Fibroblast of mammary gland (primary cell): ENCODE measurements around the gene UQCC2.
A peak's percentile ranks its signal among the peaks of the same experiment; 100 is the strongest.

Experiments used
- DNase-seq: peaks from one replicate; pipeline ENCODE4 v3.0.0-alpha.2; 2010; ENCODE audit warnings: low read depth
- H3K4me3 ChIP-seq: 2 replicates; pipeline ENCODE4 v1.5.1; 2011; ENCODE audit warnings: low read depth, mild to moderate bottlenecking, low read length, moderate library complexity; ENCODE audit not compliant: control insufficient read depth
- TF ChIP-seq, protein P1 (sequence below): conservative IDR thresholded peaks from 2 replicates; pipeline ENCODE4 v1.5.1; 2011; ENCODE audit warnings: low read depth, low read length, inconsistent platforms; ENCODE audit not compliant: control insufficient read depth, insufficient read depth

Gene UQCC2

DNA sequence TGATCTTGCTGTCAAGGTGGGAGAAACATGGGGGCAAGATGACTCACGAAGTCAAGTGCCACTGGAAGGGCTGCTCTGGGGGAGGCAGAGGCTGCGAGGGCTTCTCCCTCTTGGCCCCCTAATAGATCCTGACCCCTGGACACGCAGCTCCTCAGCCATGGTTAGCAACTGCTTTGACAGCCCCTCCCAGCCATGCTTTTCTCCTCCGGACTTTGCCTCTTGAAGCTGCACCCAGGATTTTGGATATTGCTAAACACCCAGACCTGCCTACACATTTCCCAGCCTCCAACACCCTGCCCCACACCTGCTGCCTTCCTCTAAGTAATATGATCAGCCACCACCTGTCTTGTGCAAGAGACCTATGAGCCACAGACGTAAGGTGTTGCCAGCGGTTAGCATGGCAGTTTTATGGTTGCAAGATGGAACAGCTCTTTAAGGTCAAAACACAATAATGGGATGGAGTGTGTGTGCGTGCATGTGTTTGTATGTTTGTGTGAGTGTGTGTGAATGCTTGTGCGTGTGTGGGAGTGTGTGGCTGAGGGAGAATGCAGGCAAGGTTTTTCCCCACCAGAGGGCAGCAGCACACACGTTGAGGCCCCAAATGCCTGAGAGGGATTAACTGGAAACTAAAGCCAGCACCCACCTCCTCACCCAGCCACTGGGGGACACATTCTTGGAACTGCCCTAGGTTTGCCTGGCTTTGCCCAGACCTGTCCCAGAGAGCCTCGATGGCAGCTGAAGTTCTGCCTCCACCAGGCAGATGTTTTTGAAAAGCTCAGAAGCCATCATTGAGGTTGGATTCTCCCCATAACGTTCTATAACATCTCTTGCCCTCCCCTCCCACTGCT lies 32.7 kb upstream of the UQCC2 start:
- H3K4me3 ChIP-seq: no peak overlapping the region
- TF ChIP-seq, protein P1, sequence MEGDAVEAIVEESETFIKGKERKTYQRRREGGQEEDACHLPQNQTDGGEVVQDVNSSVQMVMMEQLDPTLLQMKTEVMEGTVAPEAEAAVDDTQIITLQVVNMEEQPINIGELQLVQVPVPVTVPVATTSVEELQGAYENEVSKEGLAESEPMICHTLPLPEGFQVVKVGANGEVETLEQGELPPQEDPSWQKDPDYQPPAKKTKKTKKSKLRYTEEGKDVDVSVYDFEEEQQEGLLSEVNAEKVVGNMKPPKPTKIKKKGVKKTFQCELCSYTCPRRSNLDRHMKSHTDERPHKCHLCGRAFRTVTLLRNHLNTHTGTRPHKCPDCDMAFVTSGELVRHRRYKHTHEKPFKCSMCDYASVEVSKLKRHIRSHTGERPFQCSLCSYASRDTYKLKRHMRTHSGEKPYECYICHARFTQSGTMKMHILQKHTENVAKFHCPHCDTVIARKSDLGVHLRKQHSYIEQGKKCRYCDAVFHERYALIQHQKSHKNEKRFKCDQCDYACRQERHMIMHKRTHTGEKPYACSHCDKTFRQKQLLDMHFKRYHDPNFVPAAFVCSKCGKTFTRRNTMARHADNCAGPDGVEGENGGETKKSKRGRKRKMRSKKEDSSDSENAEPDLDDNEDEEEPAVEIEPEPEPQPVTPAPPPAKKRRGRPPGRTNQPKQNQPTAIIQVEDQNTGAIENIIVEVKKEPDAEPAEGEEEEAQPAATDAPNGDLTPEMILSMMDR: peak; percentile 95
- peak; percentile 69 for DNase-seq

DNA sequence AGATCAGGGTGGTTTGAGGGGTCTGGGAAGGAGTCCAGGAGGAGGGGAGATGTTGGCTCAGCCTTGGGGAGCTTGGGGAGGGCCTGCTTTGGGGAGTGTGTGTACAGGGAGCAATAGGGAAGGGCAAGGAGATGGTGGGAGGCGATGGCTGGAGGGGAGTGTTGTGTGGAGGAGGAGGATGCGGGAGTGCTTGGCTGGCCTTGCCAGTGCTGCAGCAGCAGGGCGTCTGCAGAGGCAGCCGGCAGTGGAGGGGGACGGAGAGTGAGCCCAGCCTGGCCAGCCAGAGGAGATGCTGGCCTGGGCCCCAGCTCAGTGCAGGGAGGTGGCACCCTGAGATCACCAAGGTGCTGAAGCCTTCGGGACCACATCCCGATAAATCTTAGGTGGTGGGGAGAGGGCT lies 31.3 kb upstream of the UQCC2 start:
- DNase-seq: no peak
- H3K4me3 ChIP-seq: no peak overlapping the region
- TF ChIP-seq, protein P1: no peak

DNA sequence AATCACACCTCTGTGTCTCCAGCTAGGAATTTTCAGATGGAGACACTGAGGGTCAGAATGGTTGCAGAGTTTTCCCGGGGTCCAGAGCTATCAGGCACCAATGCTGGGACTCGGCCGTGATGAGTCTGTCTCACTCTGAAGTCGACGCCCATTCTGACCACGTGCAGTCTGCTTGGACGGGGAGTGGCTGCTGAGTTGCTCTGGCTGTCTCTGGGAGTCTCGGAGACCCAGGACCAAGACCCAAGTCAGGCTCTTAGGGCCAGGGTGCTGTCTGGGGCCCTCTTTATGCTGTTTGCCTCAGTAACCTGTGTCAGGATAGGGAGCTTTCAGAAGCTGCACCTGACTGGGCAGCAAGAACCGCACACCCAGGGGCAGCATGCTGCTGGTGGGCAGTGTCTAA lies 30.6 kb upstream of the UQCC2 start:
- peak; percentile 17 for DNase-seq
- no peak overlapping the region for H3K4me3 ChIP-seq
- TF ChIP-seq, protein P1: no peak

DNA sequence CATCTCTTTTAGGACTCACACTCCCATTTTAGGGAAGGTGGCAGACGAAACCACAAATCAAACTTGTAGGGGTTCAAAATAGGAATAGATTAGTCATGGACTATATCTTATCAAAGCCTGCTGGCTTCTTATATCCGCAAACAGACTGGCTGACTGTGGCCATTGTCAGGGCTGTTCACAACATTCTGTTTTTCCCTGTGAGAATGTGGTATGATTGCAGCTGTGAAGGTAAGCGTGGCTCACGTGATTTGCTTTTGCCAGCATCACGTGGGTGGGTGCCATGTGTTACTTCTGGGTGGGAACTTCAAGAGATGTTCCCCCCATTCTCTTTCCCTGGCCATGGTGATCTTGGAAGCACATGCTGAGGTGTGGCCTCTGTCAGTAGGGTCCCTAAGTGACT lies 29.3 kb upstream of the UQCC2 start:
- TF ChIP-seq, protein P1: no peak
- H3K4me3 ChIP-seq: no peak overlapping the region
- DNase-seq: no peak

DNA sequence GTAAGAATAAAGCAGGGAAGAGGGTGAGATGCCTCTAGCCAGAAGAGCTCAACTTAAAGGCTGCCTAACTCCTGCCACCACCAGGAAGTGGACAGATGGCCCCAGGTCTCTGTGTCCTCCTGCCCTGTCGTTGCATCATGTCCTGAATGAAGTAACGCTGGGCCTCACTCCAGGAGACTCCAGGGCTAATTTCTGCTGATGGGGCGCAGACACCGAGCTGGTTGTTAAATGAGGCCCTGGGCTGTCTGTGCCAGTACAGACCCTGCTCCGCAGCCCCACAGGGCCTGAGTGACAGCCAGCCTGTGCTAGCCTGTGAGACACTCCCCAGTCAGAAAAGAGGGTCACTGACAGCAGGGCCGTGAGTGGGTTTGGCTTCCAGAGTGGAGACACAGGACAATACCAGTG lies 28.7 kb upstream of the UQCC2 start:
- DNase-seq: no peak
- TF ChIP-seq, protein P1: no peak
- no peak overlapping the region for H3K4me3 ChIP-seq

DNA sequence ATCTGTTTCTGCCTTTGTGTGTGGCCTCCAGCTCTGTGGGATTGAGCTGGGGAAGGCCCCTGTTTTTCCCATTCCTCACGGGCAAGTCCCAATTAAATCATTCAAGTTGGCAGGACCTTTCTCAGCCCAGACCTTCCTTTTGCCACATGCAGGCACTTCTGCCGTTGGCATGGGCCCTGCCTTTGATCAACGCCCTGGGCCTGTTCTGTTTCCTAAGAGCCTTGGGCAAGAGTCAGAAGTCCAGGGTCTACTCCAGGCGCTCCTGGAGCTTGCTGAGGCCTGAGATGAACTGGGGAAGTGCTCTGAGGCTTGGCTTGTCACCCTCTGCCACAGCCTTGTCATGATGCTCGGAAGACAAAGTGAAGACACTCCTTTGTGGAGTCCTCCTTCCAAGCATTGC lies 28.1 kb upstream of the UQCC2 start:
- no peak for DNase-seq
- no peak overlapping the region for H3K4me3 ChIP-seq
- TF ChIP-seq, protein P1: no peak
